CD1c-positive myeloid dendritic cell (primary cell): ENCODE results near the gene RAD23B.

Source experiments
- DNase-seq: peaks from one replicate; pipeline ENCODE4 v3.0.0-alpha.2; 2016; ENCODE audit errors: extremely low spot score

The RAD23B gene

DNA sequence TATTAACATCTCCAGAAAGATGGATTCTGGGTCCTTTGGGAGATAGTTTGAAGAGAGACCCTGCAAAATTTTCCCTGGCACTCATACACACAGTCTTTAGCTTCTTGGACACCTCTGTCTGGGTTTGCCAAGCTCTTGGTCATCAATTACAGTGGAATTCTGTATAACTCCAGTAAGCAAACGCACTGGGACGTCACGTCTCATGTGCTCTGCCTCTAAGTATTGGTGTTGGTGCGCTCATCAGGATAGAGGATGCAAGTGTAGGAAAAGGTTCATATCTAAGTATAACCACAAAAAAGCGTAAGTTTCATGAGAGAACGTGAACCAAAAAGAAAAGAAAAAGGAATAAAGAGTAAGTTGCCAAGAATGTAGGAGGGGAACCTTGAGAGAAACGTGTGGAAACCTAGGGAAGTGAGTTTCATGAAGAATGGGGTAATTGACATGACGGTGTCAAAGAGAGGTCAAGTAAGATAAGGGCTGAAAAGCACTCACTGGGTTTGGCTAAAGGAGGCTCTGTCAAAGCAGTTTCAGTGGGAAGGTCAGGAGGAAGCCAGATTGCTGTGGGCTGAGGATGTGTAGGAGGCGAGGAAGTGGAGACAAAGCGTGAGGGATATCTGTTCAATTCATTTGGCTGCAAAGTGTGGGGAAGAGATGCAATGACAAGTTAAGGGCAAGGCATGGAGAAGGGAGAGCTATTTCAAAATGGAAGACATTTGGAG is 92.7 kb downstream of the RAD23B start:
- peak; percentile 86 for DNase-seq

DNA sequence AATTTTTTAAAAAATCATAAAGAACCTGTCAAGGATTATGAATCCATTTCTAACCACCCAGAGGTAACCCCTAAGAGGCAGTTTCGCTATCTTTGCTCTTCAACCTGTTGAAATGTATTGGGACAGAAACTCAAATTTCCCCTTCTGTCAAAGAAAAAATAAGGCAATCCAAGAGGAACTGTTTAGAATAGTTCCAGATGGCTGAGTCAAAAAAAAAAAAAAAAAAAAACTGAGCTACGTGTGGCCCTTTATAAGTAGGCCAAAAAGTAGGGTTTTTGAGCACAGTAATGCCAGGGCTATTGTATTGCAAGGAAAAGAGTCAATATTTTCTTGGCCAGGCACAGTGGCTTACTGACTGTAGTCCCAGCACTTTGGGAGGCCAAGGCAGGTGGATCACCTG is 94.9 kb downstream of the RAD23B start:
- peak; percentile 5 for DNase-seq
